SK-N-SH treated with all-trans-retinoic acid at 6 μM for 48 hours (cell line): ENCODE data around the gene CCSER1.

ENCODE experiments used
- ARNTL ChIP-seq: fragments of 450-650 bp; formaldehyde crosslinking; IDR thresholded peaks from 2 replicates; pipeline ENCODE4 v1.5.0; 2020; ENCODE audit warnings: low read depth, mild to moderate bottlenecking, moderate library complexity, borderline replicate concordance
- CSDC2 ChIP-seq: fragments of 250-450 bp; sonication (Bioruptor Pico); IDR thresholded peaks from 2 replicates; pipeline ENCODE4 v1.5.0; 2020; ENCODE audit warnings: mild to moderate bottlenecking, moderate library complexity
- RARB ChIP-seq: fragments of 250-450 bp; sonication (Bioruptor Pico); IDR thresholded peaks from 2 replicates; pipeline ENCODE4 v1.8.0; 2021; ENCODE audit warnings: mild to moderate bottlenecking, moderate library complexity
- ZC3H10 ChIP-seq: fragments of 250-450 bp; sonication (Bioruptor Pico); IDR thresholded peaks from 2 replicates; pipeline ENCODE4 v1.5.1; 2021; ENCODE audit warnings: mild to moderate bottlenecking, moderate library complexity
- ZFP3 ChIP-seq: fragments of 250-450 bp; sonication (Bioruptor Pico); IDR thresholded peaks from 2 replicates; pipeline ENCODE4 v1.5.0; 2020; ENCODE audit warnings: mild to moderate bottlenecking, moderate library complexity
- ZFP30 ChIP-seq: fragments of 450-650 bp; formaldehyde crosslinking; IDR thresholded peaks from 2 replicates; pipeline ENCODE4 v1.5.0; 2022; ENCODE audit warnings: mild to moderate bottlenecking, moderate library complexity
- ZNF565 ChIP-seq: fragments of 450-650 bp; formaldehyde crosslinking; conservative IDR thresholded peaks from 2 replicates; pipeline ENCODE4 v1.5.0; 2020; ENCODE audit warnings: low read depth, mild to moderate bottlenecking, moderate library complexity
- ZNF70 ChIP-seq: fragments of 450-650 bp; formaldehyde crosslinking; IDR thresholded peaks from 2 replicates; pipeline ENCODE4 v1.5.0; 2020; ENCODE audit warnings: mild to moderate bottlenecking, moderate library complexity
- TF ChIP-seq, protein P1 (sequence below): fragments of 250-450 bp; sonication (Bioruptor Pico); IDR thresholded peaks from 2 replicates; pipeline ENCODE4 v1.5.1; 2021; ENCODE audit warnings: mild to moderate bottlenecking, moderate library complexity
- TF ChIP-seq, protein P2 (sequence below): fragments of 250-450 bp; sonication (Bioruptor Pico); IDR thresholded peaks from 2 replicates; pipeline ENCODE4 v1.5.0; 2020; ENCODE audit warnings: mild to moderate bottlenecking, moderate library complexity
- TF ChIP-seq, protein P3 (sequence below): fragments of 250-450 bp; sonication (Bioruptor Pico); IDR thresholded peaks from 2 replicates; pipeline ENCODE4 v1.5.1; 2020; ENCODE audit warnings: low read depth, mild to moderate bottlenecking, moderate library complexity

DNA sequence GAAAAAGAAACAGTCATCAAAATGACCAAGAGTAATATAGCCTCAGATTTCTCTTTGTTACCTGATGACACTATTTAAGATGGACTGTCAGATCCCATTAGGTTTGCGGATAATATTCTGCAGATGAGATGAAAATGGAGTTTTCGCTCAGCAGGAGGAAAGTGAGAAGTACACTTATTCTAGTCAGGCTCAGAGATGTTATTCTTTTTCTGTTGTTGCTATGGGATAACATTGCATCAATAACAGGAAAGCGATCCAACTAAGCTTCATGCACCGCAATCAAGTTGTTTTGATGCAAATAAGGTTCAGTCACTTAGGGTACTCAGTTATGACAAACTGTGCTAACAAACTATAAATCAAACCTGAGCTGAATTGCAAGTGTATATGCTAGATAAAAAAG is 415.0 kb downstream of the CCSER1 start:
- TF ChIP-seq CSDC2 (CRISPR knock-in tag) (no peak), ZFP3 (CRISPR knock-in tag) (no peak), ZNF70 (no peak), ARNTL (CRISPR knock-in tag) (no peak), ZNF565 (CRISPR knock-in tag) (no peak), RARB (CRISPR knock-in tag) (no peak), ZFP30 (CRISPR knock-in tag) (no peak), ZC3H10 (CRISPR knock-in tag) (no peak)
- TF ChIP-seq, protein P1, sequence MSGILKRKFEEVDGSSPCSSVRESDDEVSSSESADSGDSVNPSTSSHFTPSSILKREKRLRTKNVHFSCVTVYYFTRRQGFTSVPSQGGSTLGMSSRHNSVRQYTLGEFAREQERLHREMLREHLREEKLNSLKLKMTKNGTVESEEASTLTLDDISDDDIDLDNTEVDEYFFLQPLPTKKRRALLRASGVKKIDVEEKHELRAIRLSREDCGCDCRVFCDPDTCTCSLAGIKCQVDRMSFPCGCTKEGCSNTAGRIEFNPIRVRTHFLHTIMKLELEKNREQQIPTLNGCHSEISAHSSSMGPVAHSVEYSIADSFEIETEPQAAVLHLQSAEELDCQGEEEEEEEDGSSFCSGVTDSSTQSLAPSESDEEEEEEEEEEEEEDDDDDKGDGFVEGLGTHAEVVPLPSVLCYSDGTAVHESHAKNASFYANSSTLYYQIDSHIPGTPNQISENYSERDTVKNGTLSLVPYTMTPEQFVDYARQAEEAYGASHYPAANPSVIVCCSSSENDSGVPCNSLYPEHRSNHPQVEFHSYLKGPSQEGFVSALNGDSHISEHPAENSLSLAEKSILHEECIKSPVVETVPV, result no peak
- TF ChIP-seq, protein P2, sequence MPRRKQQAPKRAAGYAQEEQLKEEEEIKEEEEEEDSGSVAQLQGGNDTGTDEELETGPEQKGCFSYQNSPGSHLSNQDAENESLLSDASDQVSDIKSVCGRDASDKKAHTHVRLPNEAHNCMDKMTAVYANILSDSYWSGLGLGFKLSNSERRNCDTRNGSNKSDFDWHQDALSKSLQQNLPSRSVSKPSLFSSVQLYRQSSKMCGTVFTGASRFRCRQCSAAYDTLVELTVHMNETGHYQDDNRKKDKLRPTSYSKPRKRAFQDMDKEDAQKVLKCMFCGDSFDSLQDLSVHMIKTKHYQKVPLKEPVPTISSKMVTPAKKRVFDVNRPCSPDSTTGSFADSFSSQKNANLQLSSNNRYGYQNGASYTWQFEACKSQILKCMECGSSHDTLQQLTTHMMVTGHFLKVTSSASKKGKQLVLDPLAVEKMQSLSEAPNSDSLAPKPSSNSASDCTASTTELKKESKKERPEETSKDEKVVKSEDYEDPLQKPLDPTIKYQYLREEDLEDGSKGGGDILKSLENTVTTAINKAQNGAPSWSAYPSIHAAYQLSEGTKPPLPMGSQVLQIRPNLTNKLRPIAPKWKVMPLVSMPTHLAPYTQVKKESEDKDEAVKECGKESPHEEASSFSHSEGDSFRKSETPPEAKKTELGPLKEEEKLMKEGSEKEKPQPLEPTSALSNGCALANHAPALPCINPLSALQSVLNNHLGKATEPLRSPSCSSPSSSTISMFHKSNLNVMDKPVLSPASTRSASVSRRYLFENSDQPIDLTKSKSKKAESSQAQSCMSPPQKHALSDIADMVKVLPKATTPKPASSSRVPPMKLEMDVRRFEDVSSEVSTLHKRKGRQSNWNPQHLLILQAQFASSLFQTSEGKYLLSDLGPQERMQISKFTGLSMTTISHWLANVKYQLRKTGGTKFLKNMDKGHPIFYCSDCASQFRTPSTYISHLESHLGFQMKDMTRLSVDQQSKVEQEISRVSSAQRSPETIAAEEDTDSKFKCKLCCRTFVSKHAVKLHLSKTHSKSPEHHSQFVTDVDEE (CRISPR knock-in tag), result no peak
- TF ChIP-seq, protein P3, sequence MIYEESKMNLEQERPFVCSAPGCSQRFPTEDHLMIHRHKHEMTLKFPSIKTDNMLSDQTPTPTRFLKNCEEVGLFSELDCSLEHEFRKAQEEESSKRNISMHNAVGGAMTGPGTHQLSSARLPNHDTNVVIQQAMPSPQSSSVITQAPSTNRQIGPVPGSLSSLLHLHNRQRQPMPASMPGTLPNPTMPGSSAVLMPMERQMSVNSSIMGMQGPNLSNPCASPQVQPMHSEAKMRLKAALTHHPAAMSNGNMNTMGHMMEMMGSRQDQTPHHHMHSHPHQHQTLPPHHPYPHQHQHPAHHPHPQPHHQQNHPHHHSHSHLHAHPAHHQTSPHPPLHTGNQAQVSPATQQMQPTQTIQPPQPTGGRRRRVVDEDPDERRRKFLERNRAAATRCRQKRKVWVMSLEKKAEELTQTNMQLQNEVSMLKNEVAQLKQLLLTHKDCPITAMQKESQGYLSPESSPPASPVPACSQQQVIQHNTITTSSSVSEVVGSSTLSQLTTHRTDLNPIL, result no peak
